Activated T-helper 2 cell treated with anti-CD3 and anti-CD28 coated beads, Interferon-gamma antibody, Interleukin-2, Interleukin-4, amounts not matched to agents 10 μg/mL and 5 μg/mL and 100 μg/mL, durations not matched to agents 14 hours and 24 hours and 36 hours (primary cell): Measurements from ENCODE around the gene ABCB9. TPM values are rescaled to one million over a fixed set of nuclear protein-coding genes. Genes with fewer than 3 reads are reported as not detected.

ENCODE experiments used
- DNase-seq: peaks from one replicate; pipeline ENCODE4 v3.0.0; 2021; ENCODE audit warnings: low spot score
- H3K27ac Mint-ChIP-seq: one replicate; pipeline ENCODE4 v1.8.0; 2021; ENCODE audit warnings: mixed read lengths
- H3K27me3 Mint-ChIP-seq: one replicate; pipeline ENCODE4 v1.8.0; 2021; ENCODE audit warnings: low read depth, mixed read lengths
- H3K36me3 Mint-ChIP-seq: one replicate; pipeline ENCODE4 v1.8.0; 2021; ENCODE audit warnings: low read depth, mixed read lengths
- H3K4me1 Mint-ChIP-seq: one replicate; pipeline ENCODE4 v1.8.0; 2021; ENCODE audit warnings: low read depth, mixed read lengths
- H3K4me3 Mint-ChIP-seq: one replicate; pipeline ENCODE4 v1.8.0; 2021; ENCODE audit warnings: low read depth, mild to moderate bottlenecking, moderate library complexity, mixed read lengths
- H3K9me3 Mint-ChIP-seq: one replicate; pipeline ENCODE4 v1.8.0; 2021; ENCODE audit warnings: mixed read lengths
- intact Hi-C: fragments of 100-400 bp; cut with micrococcal nuclease; formaldehyde crosslinking; loops from one replicate; pipeline ENCODE4 v1.15.1; 2023
- total RNA-seq: library from RNA; stranded (reverse); gene quantifications from 2 replicates; pipeline ENCODE4 v1.2.3, GENCODE V29; 2022

ABCB9 gene
- total RNA-seq, 1 donor from 2014 or later: 5.4 TPM

DNA sequence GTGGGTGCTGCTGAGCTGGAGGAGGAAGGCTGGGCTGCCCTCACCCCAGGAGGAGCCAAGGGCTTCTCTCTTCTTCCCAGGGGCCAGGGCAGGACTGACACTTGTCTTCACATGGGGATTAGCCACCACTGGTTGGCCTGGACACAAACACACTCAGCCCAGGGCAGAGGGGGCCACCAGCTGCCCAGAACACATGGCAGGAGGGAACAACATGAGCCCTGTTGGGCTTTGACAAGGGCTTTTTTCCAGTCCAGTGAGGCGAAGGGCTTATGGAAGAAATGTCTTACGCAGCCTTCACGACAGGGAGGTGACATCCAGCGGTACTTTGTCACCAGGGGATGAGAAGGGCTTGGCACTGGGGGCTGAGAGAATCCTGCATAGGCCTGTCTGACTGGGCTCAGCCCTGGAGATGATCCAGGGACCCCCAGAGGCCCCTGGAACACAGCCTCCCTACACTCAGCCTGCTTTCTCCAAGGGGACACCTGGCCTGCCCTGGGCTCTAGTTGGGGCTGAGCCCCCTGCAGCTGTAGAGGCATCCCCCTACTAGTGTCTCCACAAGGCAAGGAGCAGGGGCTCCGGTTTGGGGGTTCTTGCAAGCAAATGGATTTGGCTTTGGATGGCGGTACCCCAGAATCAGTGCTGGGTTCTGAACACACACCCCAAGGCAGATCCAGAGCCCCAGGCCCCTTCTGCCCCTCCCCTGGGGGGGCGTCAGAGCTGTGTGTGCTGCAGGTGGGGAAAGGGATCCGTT, 33.1 kb upstream of the ABCB9 start:
- no peak for DNase-seq
- H3K36me3 Mint-ChIP-seq: no peaks in the 10 kb centered on the region
- no peaks in the 10 kb centered on the region for H3K4me1 Mint-ChIP-seq
- no peak overlapping the region for H3K27ac Mint-ChIP-seq
- no peaks in the 10 kb centered on the region for H3K9me3 Mint-ChIP-seq
- no peaks in the 10 kb centered on the region for H3K27me3 Mint-ChIP-seq
- H3K4me3 Mint-ChIP-seq: no peak overlapping the region
- intact Hi-C loops: no loop called here

DNA sequence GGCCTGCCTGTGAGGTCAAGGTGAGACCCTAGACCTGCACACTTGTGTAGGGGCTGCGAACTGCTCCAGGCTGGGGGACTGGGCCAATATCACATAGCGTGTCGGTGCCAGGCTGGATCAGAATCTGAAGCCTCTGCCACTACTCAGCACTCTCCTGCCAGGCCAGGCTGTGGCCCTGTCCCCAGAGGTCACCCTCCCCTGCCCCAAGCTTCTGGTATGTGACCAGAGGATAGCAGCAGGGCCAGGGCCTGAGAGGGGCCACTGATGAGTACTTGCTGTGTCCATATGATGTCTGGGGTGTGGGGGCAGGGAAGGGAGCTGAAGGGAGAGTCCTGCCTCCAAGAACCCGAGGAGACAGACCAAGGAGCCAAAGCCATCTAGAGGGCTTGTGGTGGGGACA, 32.1 kb upstream of the ABCB9 start:
- Mint-ChIP-seq H3K27me3 (no peaks in the 10 kb centered on the region), H3K9me3 (no peaks in the 10 kb centered on the region), H3K36me3 (no peaks in the 10 kb centered on the region), H3K4me1 (no peaks in the 10 kb centered on the region), H3K4me3 (no peak overlapping the region), H3K27ac (no peak overlapping the region)
- intact Hi-C loops: no loop called here
- DNase-seq: no peak

DNA sequence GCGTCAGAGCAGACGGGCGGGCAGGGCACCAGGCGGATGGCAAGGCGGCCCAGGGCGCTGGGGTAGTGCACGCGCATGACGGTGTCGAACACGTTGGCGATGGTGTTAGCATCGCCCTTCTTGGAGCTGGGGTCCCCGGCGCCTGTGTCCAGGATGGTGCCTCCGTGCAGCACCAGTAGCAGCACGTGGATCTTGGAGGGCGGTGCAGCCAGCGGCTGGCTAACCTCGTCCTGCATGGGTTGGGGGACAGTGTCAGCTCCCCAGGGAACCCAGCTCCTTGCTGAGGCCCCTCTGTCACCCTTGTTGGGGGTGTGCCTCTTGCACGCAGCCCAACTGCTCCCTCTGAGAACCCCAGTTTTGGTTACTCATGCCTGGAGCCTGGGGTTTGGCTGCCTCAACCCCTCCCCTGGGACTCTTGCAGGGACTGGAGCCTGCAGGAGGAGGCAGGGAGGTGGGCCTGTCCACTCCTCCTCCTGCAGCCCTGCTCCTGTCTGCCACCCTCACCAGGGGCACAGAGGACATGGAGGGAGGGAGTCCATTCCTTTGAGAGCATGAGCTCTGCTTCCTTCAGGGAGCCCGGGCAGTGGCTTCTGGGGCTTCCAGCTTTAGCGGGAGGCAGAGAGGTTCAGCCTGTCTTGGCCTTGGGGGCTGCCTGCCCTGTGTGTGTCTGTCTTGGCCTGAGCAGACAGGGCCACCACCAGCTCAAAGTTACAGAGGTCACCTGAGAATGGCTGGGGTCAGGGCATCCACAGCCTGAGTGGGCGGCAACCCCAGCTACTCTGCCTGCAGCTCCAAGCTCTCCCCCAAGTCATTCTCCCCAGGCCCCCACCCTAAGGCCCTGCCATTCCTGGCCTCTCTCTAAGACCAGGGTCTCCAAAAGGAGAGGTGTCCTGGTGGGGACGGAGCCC, 31.3 kb upstream of the ABCB9 start:
- no peaks in the 10 kb centered on the region for H3K9me3 Mint-ChIP-seq
- no peak for DNase-seq
- no peaks in the 10 kb centered on the region for H3K27me3 Mint-ChIP-seq
- H3K27ac Mint-ChIP-seq: no peak overlapping the region
- no peaks in the 10 kb centered on the region for H3K4me1 Mint-ChIP-seq
- no peak overlapping the region for H3K4me3 Mint-ChIP-seq
- no peaks in the 10 kb centered on the region for H3K36me3 Mint-ChIP-seq
- intact Hi-C loops: no loop called here

DNA sequence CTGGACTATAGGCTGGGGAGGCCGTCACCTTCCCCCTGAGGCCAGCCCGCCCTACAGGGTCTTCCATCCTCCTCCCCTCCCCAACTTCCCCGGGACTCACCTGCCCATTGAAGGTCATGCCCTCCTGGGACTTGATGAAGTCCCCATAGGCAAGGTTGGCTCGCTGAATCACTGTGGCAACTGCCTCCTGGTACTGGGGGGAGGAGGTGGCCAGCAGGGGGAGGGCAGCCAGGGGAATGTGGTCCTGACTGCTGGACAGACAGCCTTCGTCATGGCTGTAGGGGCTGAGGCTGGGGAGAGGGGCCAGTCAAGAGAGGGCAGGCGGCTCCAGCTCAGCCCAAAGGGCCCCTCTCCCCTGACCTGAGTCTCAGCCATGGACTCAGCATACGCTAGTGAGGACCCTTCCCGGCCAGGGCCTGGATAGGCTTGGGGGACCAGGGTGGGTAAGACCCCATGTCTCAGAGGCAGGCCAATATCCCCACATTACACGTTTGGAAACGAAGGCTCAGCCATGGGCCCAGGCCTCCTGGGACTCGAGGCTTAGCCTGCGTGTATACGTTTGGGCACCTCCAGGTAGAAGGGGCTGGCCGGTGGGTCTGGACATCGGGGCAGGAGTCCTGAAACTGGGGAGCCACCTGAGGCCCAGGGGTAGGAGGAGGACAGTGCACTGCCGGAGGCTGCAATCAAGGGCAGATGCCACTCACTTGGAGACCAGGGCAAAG, 30.5 kb upstream of the ABCB9 start:
- Mint-ChIP-seq H3K27ac (no peak overlapping the region), H3K9me3 (no peaks in the 10 kb centered on the region), H3K4me1 (no peaks in the 10 kb centered on the region), H3K36me3 (no peaks in the 10 kb centered on the region), H3K27me3 (no peaks in the 10 kb centered on the region), H3K4me3 (no peak overlapping the region)
- intact Hi-C loops: no loop called here
- DNase-seq: no peak

DNA sequence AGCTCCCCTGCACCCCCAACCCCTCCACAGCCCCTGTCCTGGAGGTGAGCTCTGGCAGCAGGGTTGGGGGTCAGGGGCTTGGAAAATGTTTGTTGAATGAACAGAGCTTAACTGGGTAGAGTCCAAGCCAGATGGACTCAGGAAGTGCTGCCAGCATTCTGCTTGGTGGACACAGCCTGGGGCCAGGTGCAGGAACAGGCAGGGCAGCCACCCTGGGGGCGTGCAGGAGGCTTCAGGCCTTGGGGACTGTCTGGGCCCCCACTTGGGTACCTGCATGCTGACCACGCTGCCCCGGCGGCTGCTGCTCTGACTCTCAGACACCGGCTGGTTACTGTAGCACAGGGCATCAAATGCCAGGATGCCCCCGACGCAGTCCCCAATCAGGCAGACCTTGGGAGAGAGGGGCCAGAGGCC, 29.9 kb upstream of the ABCB9 start:
- no peaks in the 10 kb centered on the region for H3K4me1 Mint-ChIP-seq
- no peaks in the 10 kb centered on the region for H3K9me3 Mint-ChIP-seq
- H3K27me3 Mint-ChIP-seq: no peaks in the 10 kb centered on the region
- H3K36me3 Mint-ChIP-seq: no peaks in the 10 kb centered on the region
- H3K27ac Mint-ChIP-seq: no peak overlapping the region
- DNase-seq: no peak
- intact Hi-C loops: no loop called here
- H3K4me3 Mint-ChIP-seq: no peak overlapping the region

- DNase-seq: no peak
- Mint-ChIP-seq H3K27ac (no peak overlapping the region), H3K36me3 (no peaks in the 10 kb centered on the region), H3K27me3 (no peaks in the 10 kb centered on the region), H3K4me3 (no peak overlapping the region), H3K9me3 (no peaks in the 10 kb centered on the region), H3K4me1 (no peaks in the 10 kb centered on the region)
- intact Hi-C loops: no loop called here
Measured at GRCh38 chr12:122995503-122996187, 29.4 kb upstream of the ABCB9 start.

- Mint-ChIP-seq H3K9me3 (no peaks in the 10 kb centered on the region), H3K27me3 (no peaks in the 10 kb centered on the region), H3K27ac (no peak overlapping the region), H3K4me3 (no peak overlapping the region), H3K36me3 (no peaks in the 10 kb centered on the region), H3K4me1 (no peaks in the 10 kb centered on the region)
- DNase-seq: no peak
- intact Hi-C loops: no loop called here
Measured at GRCh38 chr12:122994781-122995502, 28.7 kb upstream of the ABCB9 start.

DNA sequence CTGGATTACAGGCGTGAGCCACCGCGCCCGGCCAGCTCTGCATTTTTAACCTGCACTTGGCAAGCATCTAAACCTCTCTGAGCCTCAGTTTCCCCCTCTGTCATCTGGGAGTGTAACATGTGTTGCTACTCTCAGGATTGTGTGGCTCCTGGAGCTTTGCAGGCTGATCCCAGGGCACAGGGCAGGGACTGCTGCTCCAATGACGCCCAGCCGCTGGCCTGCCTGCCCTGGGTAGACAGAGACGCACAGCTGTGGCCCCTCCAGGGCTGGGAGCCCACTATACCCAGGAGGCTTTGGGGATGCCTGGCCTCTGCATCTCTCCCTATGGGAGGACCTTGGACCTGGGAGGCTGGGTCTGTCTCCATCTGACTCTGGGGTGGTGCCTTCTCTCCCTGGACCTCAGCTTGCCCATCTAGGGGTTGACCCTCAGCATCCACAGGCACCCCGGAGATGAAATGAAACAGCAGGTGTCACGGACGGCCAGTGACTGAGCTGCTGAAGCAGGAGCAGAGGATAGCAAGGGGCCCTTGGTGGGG, 27.9 kb upstream of the ABCB9 start:
- no peak overlapping the region for H3K27ac Mint-ChIP-seq

DNA sequence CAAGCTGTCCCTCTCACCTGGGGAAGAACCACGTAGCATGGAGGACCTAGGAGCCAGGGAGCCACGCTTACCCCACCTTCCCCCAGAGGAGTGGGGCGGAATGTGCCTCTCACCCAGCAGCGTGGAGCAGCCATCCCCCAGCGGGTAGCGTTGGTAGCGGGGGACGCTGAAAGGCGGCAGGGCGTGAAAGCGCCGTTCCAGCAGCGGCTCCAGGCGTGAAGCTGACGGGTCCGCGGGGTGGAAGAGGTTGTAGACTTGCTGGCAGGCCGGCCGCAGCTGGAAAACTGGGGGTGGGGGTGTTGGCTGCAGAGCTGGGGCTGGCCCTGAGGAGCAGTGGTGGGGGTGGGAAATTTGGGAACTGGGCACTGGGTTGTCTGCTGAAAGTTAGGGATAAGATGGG, 26.1 kb upstream of the ABCB9 start:
- no peak for DNase-seq
- Mint-ChIP-seq H3K4me3 (no peak overlapping the region), H3K36me3 (no peaks in the 10 kb centered on the region), H3K4me1 (no peaks in the 10 kb centered on the region), H3K9me3 (no peaks in the 10 kb centered on the region), H3K27me3 (no peaks in the 10 kb centered on the region), H3K27ac (no peak overlapping the region)
- intact Hi-C loops: no loop called here

More for the DNA sequence above, 27.9 kb upstream of the ABCB9 start:
- DNase-seq: no peak
- H3K4me1 Mint-ChIP-seq: no peaks in the 10 kb centered on the region
- no peaks in the 10 kb centered on the region for H3K36me3 Mint-ChIP-seq
- no peaks in the 10 kb centered on the region for H3K27me3 Mint-ChIP-seq
- no peaks in the 10 kb centered on the region for H3K9me3 Mint-ChIP-seq
- intact Hi-C loops: no loop called here
- no peak overlapping the region for H3K4me3 Mint-ChIP-seq

DNA sequence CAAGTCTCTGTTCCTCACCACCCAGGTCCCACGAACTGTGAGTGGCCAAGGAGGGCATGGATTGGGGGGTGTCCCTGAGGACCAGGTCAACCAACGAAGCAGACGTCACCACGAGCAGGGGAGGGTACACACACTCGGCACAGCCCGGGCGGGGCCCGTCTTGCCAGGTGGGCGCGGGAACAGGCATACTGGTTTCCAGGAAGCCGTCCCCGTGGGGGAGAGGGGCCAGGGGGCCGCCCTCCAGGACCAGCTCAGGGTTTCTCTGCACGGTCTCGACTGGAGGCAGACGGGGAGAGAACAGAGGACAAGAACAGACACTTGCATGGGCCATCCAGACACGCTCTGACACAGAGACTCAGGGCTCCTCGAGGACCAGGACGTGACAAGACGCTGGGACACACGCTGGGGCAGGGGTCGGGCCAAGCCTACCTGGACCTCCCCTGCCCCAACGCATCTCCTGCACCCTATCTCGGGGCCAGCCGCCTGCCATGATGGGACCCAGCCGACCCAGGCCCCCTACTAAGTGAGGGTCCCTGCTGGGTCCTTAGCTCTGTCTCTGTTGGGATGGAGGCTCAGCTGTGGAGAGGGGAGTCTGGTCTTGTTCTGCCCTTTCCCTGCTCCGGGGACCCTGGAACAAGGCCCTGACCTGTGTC, 25.5 kb upstream of the ABCB9 start:
- H3K27me3 Mint-ChIP-seq: no peaks in the 10 kb centered on the region
- no peaks in the 10 kb centered on the region for H3K9me3 Mint-ChIP-seq
- no peak overlapping the region for H3K4me3 Mint-ChIP-seq
- H3K36me3 Mint-ChIP-seq: no peaks in the 10 kb centered on the region
- no peaks in the 10 kb centered on the region for H3K4me1 Mint-ChIP-seq
- no peak overlapping the region for H3K27ac Mint-ChIP-seq
- intact Hi-C loops: no loop called here
- DNase-seq: no peak

DNA sequence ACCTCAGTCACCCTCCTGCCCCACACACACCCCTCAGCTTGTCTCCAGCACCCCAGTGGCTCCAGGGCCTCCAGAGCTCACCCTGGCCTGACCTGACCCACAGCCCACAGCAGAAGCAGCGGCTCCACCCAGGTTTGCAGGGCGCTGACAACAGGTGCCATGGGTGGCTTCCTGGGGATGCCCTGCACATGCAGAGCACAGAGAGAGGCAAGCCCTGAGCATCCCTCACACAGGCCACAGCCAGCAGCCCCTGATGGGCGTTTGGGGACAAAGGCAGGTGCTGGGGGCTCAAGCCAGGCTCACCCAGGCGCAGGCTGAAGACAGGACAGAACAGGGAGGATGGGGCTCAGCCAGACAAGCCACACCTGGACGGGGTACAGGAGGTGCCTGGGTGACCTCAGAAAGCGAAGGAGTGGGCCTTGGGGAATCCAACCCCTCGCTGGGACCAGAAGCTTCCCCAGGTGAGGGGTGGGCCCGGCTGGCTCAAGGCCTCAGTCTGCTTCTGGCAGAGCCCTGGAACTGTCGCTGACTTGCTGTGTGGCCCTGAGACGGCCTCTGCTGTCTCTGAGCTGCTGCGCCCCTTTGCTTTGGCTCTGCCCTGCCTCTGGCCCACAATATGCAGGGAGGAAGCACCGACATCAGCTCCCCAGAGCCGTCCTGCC, 24.8 kb upstream of the ABCB9 start:
- H3K27ac Mint-ChIP-seq: no peak overlapping the region
- no peak for DNase-seq
- H3K4me1 Mint-ChIP-seq: no peaks in the 10 kb centered on the region
- H3K36me3 Mint-ChIP-seq: no peaks in the 10 kb centered on the region
- H3K9me3 Mint-ChIP-seq: no peaks in the 10 kb centered on the region
- H3K4me3 Mint-ChIP-seq: no peak overlapping the region
- intact Hi-C loops: no loop called here
- no peaks in the 10 kb centered on the region for H3K27me3 Mint-ChIP-seq
